Panc1 (cell line): ENCODE measurements around the gene PRR20G.

Experiments used
- POLR2AphosphoS5 ChIP-seq: IDR thresholded peaks from 2 replicates; pipeline ENCODE4 v1.6.1; 2012; ENCODE audit warnings: mild to moderate bottlenecking, low read depth, low read length, moderate library complexity
- REST ChIP-seq, 2 experiments: IDR thresholded peaks; 2 replicates each; pipeline ENCODE4 v1.6.1; 2011 to 2012; ENCODE audit warnings: low read depth in 2 of 2, control low read depth in 1 of 2, low read length in 1 of 2, mild to moderate bottlenecking in 1 of 2, moderate library complexity in 1 of 2; ENCODE audit not compliant: insufficient read depth in 1 of 2
- SIN3A ChIP-seq: IDR thresholded peaks from 2 replicates; pipeline ENCODE4 v1.6.1; 2012; ENCODE audit warnings: low read depth, mild to moderate bottlenecking, low read length, moderate library complexity, borderline replicate concordance; ENCODE audit not compliant: insufficient read depth
- TCF7L2 ChIP-seq: IDR thresholded peaks from 2 replicates; pipeline ENCODE4 v1.6.1; 2011; ENCODE audit warnings: mild to moderate bottlenecking, low read depth, low read length, inconsistent platforms
- TF ChIP-seq, protein P1 (sequence below): fragments of 450-650 bp; IDR thresholded peaks from 2 replicates; pipeline ENCODE4 v1.5.1; 2017; ENCODE audit warnings: mild to moderate bottlenecking

GRCh38 chr3:127337001-127337400 is 49.2 kb upstream of the PRR20G start:
- TF ChIP-seq, protein P1, sequence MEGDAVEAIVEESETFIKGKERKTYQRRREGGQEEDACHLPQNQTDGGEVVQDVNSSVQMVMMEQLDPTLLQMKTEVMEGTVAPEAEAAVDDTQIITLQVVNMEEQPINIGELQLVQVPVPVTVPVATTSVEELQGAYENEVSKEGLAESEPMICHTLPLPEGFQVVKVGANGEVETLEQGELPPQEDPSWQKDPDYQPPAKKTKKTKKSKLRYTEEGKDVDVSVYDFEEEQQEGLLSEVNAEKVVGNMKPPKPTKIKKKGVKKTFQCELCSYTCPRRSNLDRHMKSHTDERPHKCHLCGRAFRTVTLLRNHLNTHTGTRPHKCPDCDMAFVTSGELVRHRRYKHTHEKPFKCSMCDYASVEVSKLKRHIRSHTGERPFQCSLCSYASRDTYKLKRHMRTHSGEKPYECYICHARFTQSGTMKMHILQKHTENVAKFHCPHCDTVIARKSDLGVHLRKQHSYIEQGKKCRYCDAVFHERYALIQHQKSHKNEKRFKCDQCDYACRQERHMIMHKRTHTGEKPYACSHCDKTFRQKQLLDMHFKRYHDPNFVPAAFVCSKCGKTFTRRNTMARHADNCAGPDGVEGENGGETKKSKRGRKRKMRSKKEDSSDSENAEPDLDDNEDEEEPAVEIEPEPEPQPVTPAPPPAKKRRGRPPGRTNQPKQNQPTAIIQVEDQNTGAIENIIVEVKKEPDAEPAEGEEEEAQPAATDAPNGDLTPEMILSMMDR: no peak
- no peak for TF ChIP-seq SIN3A
- TF ChIP-seq POLR2AphosphoS5: no peak
- TF ChIP-seq REST (IDR thresholded peaks at IDR 0.05; ENCODE audit: insufficient read depth in 1 of 2, low read depth in 2 of 2, low read length in 1 of 2): no peak
- TF ChIP-seq TCF7L2: no peak
